ENCODE measurements around the gene OR51B4. TPM values are rescaled to one million over a fixed set of nuclear protein-coding genes. Genes with fewer than 3 reads are reported as not detected.

Gene OR51B4
- total and polyA plus RNA-seq, 2 donors (not counting 3 experiments of a cell fraction or from before 2014, with no cell fraction given) = 0.08 TPM; not detected in 1

GRCh38 chr11:5345831-5346230, 44.1 kb upstream of the OR51B4 start:
- Histone ChIP-seq H3K9ac (replicated peaks; ENCODE audit: extremely low read depth, insufficient read depth, low read length) (no peak overlapping the region), H3K4me3 (replicated peaks in 1 of 3; ENCODE audit: insufficient read depth in 1 of 3, low read depth in 1 of 3, low read length in 3 of 3) (no peak overlapping the region), H2AFZ (ENCODE audit: low read depth, low read length) (no peak overlapping the region), H3K27ac (ENCODE audit: insufficient read depth, low read depth, low read length) (no peak overlapping the region), H4K20me1 (replicated peaks; ENCODE audit: control insufficient read depth, extremely low read depth, insufficient read depth, low read length) (no peaks in the 10 kb centered on the region), H3K27me3 (ENCODE audit: control insufficient read depth in 2 of 2, insufficient read depth in 2 of 2, low read length in 2 of 2) (no peaks in the 10 kb centered on the region), H3K4me2 (ENCODE audit: insufficient read depth, low read length) (no peak overlapping the region), H3K9me3 (replicated peaks; ENCODE audit: control insufficient read depth, insufficient read depth, low read length) (no peaks in the 10 kb centered on the region), H3K4me1 (ENCODE audit: control insufficient read depth, extremely low read depth, insufficient read depth, low read length) (no peaks in the 10 kb centered on the region), H3K36me3 (ENCODE audit: control insufficient read depth in 2 of 2, extremely low read depth in 1 of 2, insufficient read depth in 2 of 2, low read length in 2 of 2) (no peaks in the 10 kb centered on the region), H3K9me1 (replicated peaks; ENCODE audit: control insufficient read depth, extremely low read depth, insufficient read depth, low read length) (no peaks in the 10 kb centered on the region), H3K79me2 (ENCODE audit: control insufficient read depth, insufficient read depth, low read length) (no peaks in the 10 kb centered on the region)
- ChIA-PET POLR2A (no interaction called here), CTCF (no interaction called here)
- intact Hi-C loops (cut with micrococcal nuclease) = no loop called here
- DNase-seq (ENCODE audit: low read depth, low spot score) (no peak), FAIRE-seq (no peak)
- no peak for TF ChIP-seq POLR2AphosphoS5 (IDR thresholded peaks at IDR 0.05; ENCODE audit: insufficient read depth, low read depth, low read length)
- TF ChIP-seq CTCF (IDR thresholded peaks at IDR 0.05; ENCODE audit: extremely low read depth in 1 of 2, insufficient read depth in 1 of 2, low read depth in 1 of 2, low read length in 2 of 2) = no peak
- no peak for TF ChIP-seq GATA2 (IDR thresholded peaks at IDR 0.05; ENCODE audit: insufficient read depth, insufficient read length, low read depth, low read length)
- no peak for TF ChIP-seq JUN (IDR thresholded peaks at IDR 0.05; ENCODE audit: borderline replicate concordance, insufficient read depth, insufficient read length, low read depth)
- TF ChIP-seq FOS (IDR thresholded peaks at IDR 0.05; ENCODE audit: borderline replicate concordance, insufficient read depth, low read length) = no peak
- no peak for TF ChIP-seq MAX (IDR thresholded peaks at IDR 0.05; ENCODE audit: insufficient read depth, insufficient read length)
- no peak for TF ChIP-seq MYC (IDR thresholded peaks at IDR 0.05; ENCODE audit: low read depth, low read length)
- TF ChIP-seq EZH2 (IDR thresholded peaks at IDR 0.05; ENCODE audit: borderline replicate concordance, low read depth, low read length, severe bottlenecking) = no peak
- no peak for TF ChIP-seq POLR2A (IDR thresholded peaks at IDR 0.05; ENCODE audit: low read depth, low read length)
- dilution Hi-C loops (cut with MboI; ENCODE audit: extremely low pct_ligation_motif_present, low sequenced_read_pairs) = no loop called here
- no TSS peak for BruUV-seq (replicated peaks)
